Subcutaneous adipose tissue (tissue), 4 donors: ENCODE data around the gene SHISAL1. TPM values are rescaled to one million over a fixed set of nuclear protein-coding genes. Genes with fewer than 3 reads are reported as not detected.

Experiments
- CTCF ChIP-seq: fragments of 450-650 bp; IDR thresholded peaks from one replicate; pipeline ENCODE4 v1.5.1; 2016; ENCODE audit warnings: low read depth, mild to moderate bottlenecking, control low read depth, antibody characterized with exemption, moderate library complexity
- total RNA-seq, 4 donors: library from RNA; depleted of rRNA; stranded (reverse); fragments of >200 nt; gene quantifications; one replicate each; pipeline ENCODE4 v1.1.0, GENCODE V29; 2016

Gene SHISAL1
- total RNA-seq, 4 donors from 2014 or later, result 0.34 to 0.49 (median 0.44) TPM; not detected in 1

- no peak for TF ChIP-seq CTCF
Measured at GRCh38 chr22:44247346-44247745, 65.4 kb downstream of the SHISAL1 start.

GRCh38 chr22:44246615-44247326, 66.0 kb downstream of the SHISAL1 start:
- no peak for TF ChIP-seq CTCF

DNA sequence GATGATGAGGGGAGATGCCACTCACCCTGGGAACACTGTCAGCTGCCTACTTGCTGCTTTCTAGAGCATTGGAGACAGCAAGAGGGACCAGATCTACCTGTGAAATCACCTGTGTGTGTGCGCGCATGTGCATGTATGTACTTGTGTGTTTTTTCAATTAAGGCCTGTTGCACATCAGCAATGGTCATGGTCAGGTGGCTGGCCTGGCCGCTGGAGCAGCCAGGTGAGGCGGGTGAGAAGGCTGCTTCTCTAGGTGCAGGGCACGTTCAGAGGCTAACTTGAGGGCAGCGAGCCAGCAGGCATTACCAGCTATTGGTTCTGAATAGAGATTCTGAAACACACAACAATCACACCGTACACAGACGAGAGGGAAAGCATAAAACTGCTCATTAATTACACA, 66.9 kb downstream of the SHISAL1 start:
- no peak for TF ChIP-seq CTCF

- no peak for TF ChIP-seq CTCF
Measured at GRCh38 chr22:44245438-44245837, 67.3 kb downstream of the SHISAL1 start.

DNA sequence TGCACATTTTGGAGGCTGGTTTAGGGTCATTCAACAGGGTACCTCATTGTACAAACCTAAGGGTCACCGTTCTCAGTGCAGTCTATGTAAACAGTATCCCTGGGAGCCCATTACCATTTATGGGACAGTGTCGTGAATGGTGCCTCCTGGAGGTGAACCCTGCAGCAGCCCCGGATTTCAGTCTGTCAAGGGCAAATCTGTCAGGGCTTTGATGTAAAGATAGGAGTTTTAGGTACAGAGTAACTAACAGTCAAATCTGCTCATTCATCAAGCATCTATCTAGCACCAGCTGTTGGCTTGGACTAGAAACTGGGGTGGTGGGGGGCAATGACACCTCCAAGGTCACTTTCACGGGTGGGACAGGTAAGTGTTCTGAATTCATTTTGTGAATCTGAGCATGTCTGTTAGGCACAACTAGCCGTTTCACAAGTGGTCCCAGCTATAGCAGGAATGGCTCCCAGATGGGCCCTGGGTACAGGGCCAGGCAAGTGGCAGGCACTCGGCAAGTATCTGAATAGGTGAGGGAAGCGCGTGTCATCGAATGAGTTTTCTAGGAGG, 68.4 kb downstream of the SHISAL1 start:
- no peak for TF ChIP-seq CTCF

GRCh38 chr22:44243761-44244160, 69.0 kb downstream of the SHISAL1 start:
- TF ChIP-seq CTCF, result no peak

GRCh38 chr22:44242946-44243724, 69.6 kb downstream of the SHISAL1 start:
- no peak for TF ChIP-seq CTCF
